Liver (tissue), 4 donors: ENCODE data around the gene PCCB. TPM values are rescaled to one million over a fixed set of nuclear protein-coding genes. Genes with fewer than 3 reads are reported as not detected.

Experiments used
- polyA plus RNA-seq, 2 donors: library from polyadenylated mRNA; stranded (reverse) in 1 of 2; unstranded in 1 of 2; fragments of 200-250 nt in 1 of 2; fragments of >200 nt in 1 of 2; fragmentation: Nextera tagmentation in 1 of 2; extraction: Ambion mirVana in 1 of 2; gene quantifications; one replicate each; pipeline versions ENCODE4 v1.2.1 to v1.2.3, GENCODE V29; 2013 to 2015
- total RNA-seq, 2 donors: library from RNA; depleted of rRNA; stranded (reverse); fragments of >200 nt; gene quantifications; one replicate each; pipeline ENCODE4 v1.2.3, GENCODE V29; 2014
- donor health status: healthy.
- donor health status: healthy.
- donor health status: healthy.

PCCB gene
- total and polyA plus RNA-seq, 4 donors = 72.8 to 120 (median 95.0) TPM

Other genes starting within 250 kb of the PCCB start
- 10 to 100 TPM; 13.8 to 18.7 TPM for gene MSL2, start 54.0 kb upstream of the PCCB start, total RNA-seq
- 1 to 10 TPM; 2.7 to 4.4 TPM for gene MSL2, start 54.0 kb upstream of the PCCB start, polyA plus RNA-seq